Body of pancreas (tissue), 4 donors: ENCODE results near the gene SOHLH2.

Source experiments
- CTCF ChIP-seq, 7 experiments: fragments of 450-650 bp in 4 of 7; fragments of 200-600 bp in 3 of 7; sonication (generic) in 3 of 7; IDR thresholded peaks; one replicate each; pipeline ENCODE4 v1.5.1; 2016 to 2019; ENCODE audit warnings: antibody characterized with exemption in 7 of 7
- POLR2A ChIP-seq, 3 donors: fragments of 450-650 bp; IDR thresholded peaks; one replicate each; pipeline ENCODE4 v1.6.1; 2016; ENCODE audit warnings: antibody characterized with exemption in 3 of 3, mild to moderate bottlenecking in 2 of 3

GRCh38 chr13:36261011-36261410, 46.7 kb upstream of the SOHLH2 start:
- TF ChIP-seq CTCF (IDR thresholded peaks at IDR 0.05) (no peak), POLR2A (IDR thresholded peaks at IDR 0.05) (no peak)
